ENCODE measurements around the gene ARHGAP15.

GRCh38 chr2:143742581-143742980 lies 613.4 kb downstream of the ARHGAP15 start:
- TF ChIP-seq CTCF (IDR thresholded peaks at IDR 0.05): no peak
- TF ChIP-seq POLR2A (IDR thresholded peaks at IDR 0.05): no peak
- TF ChIP-seq EP300 (IDR thresholded peaks at IDR 0.05): no peak
